WTC11 (cell line): ENCODE measurements around the gene CYLC2.

Experiments used
- AFF4 ChIP-seq: sonication (generic); formaldehyde crosslinking; IDR thresholded peaks from 2 replicates; pipeline ENCODE4 v1.8.1; 2023; ENCODE audit warnings: mild to moderate bottlenecking, missing genetic modification reagents, borderline replicate concordance
- CREB1 ChIP-seq: sonication (generic); formaldehyde crosslinking; IDR thresholded peaks from 2 replicates; pipeline ENCODE4 v1.8.0; 2023; ENCODE audit warnings: mild to moderate bottlenecking, missing genetic modification reagents
- CTCF ChIP-seq: fragments of 200-600 bp; IDR thresholded peaks from 2 replicates; pipeline ENCODE4 v1.8.0; 2022; ENCODE audit warnings: antibody characterized with exemption
- FOXJ3 ChIP-seq: sonication (generic); formaldehyde crosslinking; IDR thresholded peaks from 2 replicates; pipeline ENCODE4 v1.9.0; 2021; ENCODE audit warnings: missing genetic modification reagents, mild to moderate bottlenecking, borderline replicate concordance
- JUN ChIP-seq: sonication (generic); formaldehyde crosslinking; IDR thresholded peaks from 2 replicates; pipeline ENCODE4 v1.8.0; 2023; ENCODE audit warnings: mild to moderate bottlenecking, missing genetic modification reagents
- RELA ChIP-seq: sonication (generic); formaldehyde crosslinking; IDR thresholded peaks from 2 replicates; pipeline ENCODE4 v1.8.1; 2022; ENCODE audit warnings: missing genetic modification reagents, mild to moderate bottlenecking, borderline replicate concordance
- SOX15 ChIP-seq: fragments of 250-450 bp; sonication (Bioruptor Pico); IDR thresholded peaks from 2 replicates; pipeline ENCODE4 v1.9.0; 2021; ENCODE audit warnings: mild to moderate bottlenecking
- ZBTB21 ChIP-seq: sonication (generic); formaldehyde crosslinking; IDR thresholded peaks from 2 replicates; pipeline ENCODE4 v1.8.1; 2023; ENCODE audit warnings: mild to moderate bottlenecking, missing genetic modification reagents, borderline replicate concordance
- TF ChIP-seq, protein P1 (sequence below): sonication (generic); formaldehyde crosslinking; IDR thresholded peaks from 2 replicates; pipeline ENCODE4 v1.8.1; 2023; ENCODE audit warnings: mild to moderate bottlenecking, missing genetic modification reagents

GRCh38 chr9:103025796-103026195 lies 30.7 kb downstream of the CYLC2 start:
- no peak for TF ChIP-seq ZBTB21 (CRISPR knock-in tag)
- no peak for TF ChIP-seq CTCF
- no peak for TF ChIP-seq JUN (CRISPR knock-in tag)
- TF ChIP-seq SOX15 (CRISPR knock-in tag) = no peak
- TF ChIP-seq CREB1 (CRISPR knock-in tag) = no peak
- TF ChIP-seq, protein P1, sequence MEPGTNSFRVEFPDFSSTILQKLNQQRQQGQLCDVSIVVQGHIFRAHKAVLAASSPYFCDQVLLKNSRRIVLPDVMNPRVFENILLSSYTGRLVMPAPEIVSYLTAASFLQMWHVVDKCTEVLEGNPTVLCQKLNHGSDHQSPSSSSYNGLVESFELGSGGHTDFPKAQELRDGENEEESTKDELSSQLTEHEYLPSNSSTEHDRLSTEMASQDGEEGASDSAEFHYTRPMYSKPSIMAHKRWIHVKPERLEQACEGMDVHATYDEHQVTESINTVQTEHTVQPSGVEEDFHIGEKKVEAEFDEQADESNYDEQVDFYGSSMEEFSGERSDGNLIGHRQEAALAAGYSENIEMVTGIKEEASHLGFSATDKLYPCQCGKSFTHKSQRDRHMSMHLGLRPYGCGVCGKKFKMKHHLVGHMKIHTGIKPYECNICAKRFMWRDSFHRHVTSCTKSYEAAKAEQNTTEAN (CRISPR knock-in tag) = no peak
- TF ChIP-seq FOXJ3 (CRISPR knock-in tag) = no peak
- TF ChIP-seq AFF4 = no peak
- TF ChIP-seq RELA (CRISPR knock-in tag) = no peak
